ENCODE data around the gene ARHGEF5. TPM values are rescaled to one million over a fixed set of nuclear protein-coding genes. Genes with fewer than 3 reads are reported as not detected.

ARHGEF5 gene
- total and polyA plus RNA-seq, 2 of the 4 experiments (the other 2 are of a cell fraction), result under 0.01 to 0.19 TPM

DNA sequence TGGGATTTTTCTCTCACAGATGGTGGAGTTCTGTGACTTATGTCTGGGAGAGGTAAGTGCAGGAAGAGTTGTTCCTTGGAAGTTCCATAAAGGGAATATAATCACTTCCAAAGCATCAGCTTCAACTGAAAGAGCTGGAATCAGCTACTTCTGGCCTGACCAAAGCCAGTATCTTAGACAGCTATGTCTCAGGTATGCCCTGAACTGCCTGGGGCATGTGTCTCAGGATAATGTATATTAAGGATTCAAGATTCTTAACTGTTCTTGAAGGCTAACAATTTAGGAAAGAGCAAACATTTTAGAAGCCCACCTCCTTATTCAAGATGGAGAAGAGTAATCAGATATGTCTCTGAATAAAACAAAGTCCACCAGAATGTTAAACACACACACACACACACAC, 60.7 kb downstream of the ARHGEF5 start:
- no peak overlapping the region for H3K27ac ChIP-seq (ENCODE audit: insufficient read depth, low read length)
- in situ Hi-C loops (cut with MboI; ENCODE audit: low sequenced_read_pairs), result no loop called here
- no peaks in the 10 kb centered on the region for H3K36me3 ChIP-seq (ENCODE audit: control insufficient read depth, insufficient read depth, low read length)
- dilution Hi-C loops (cut with HindIII; ENCODE audit: low sequenced_read_pairs, unreplicated experiment), result no loop called here
- TF ChIP-seq MXI1 (IDR thresholded peaks at IDR 0.05; ENCODE audit: borderline replicate concordance, low read depth, low read length) (no peak), CEBPB (IDR thresholded peaks at IDR 0.05; ENCODE audit: low read depth, low read length) (no peak), FOS (IDR thresholded peaks at IDR 0.05; ENCODE audit: low read depth, low read length) (no peak), RAD21 (IDR thresholded peaks at IDR 0.05; ENCODE audit: low read length) (no peak), NFE2L2 (IDR thresholded peaks at IDR 0.05; ENCODE audit: low read depth, low read length) (no peak), RFX5 (IDR thresholded peaks at IDR 0.05; ENCODE audit: low read depth, low read length) (no peak), RCOR1 (IDR thresholded peaks at IDR 0.05; ENCODE audit: insufficient replicate concordance, low read length) (no peak), CTCF (conservative IDR thresholded peaks at IDR 0.05; ENCODE audit: low read depth, low read length) (no peak), POLR2A (IDR thresholded peaks at IDR 0.05; ENCODE audit: low read depth, low read length) (no peak), USF2 (IDR thresholded peaks at IDR 0.05; ENCODE audit: low read depth, low read length) (no peak), CHD1 (IDR thresholded peaks at IDR 0.05; ENCODE audit: low read depth, low read length) (no peak), SMC3 (IDR thresholded peaks at IDR 0.05; ENCODE audit: low read depth, low read length) (no peak), BHLHE40 (IDR thresholded peaks at IDR 0.05; ENCODE audit: low read depth, low read length) (no peak), MAFK (IDR thresholded peaks at IDR 0.05; ENCODE audit: low read depth, low read length) (no peak), MAZ (IDR thresholded peaks at IDR 0.05; ENCODE audit: borderline replicate concordance, low read depth, low read length) (no peak)
- TF ChIP-seq, protein P1, sequence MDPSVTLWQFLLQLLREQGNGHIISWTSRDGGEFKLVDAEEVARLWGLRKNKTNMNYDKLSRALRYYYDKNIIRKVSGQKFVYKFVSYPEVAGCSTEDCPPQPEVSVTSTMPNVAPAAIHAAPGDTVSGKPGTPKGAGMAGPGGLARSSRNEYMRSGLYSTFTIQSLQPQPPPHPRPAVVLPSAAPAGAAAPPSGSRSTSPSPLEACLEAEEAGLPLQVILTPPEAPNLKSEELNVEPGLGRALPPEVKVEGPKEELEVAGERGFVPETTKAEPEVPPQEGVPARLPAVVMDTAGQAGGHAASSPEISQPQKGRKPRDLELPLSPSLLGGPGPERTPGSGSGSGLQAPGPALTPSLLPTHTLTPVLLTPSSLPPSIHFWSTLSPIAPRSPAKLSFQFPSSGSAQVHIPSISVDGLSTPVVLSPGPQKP (IDR thresholded peaks at IDR 0.05; ENCODE audit: borderline replicate concordance, low read depth, low read length), result no peak
- H3K4me2 ChIP-seq (ENCODE audit: low read depth, low read length), result no peak overlapping the region
- H2BK120ac ChIP-seq (ENCODE audit: low read depth, low read length), result no peak overlapping the region
- H3K9me1 ChIP-seq (ENCODE audit: insufficient read depth, low read length), result no peaks in the 10 kb centered on the region
- H3K56ac ChIP-seq (ENCODE audit: extremely low read depth, insufficient read depth, low read length), result no peak overlapping the region
- H3K4me1 ChIP-seq (ENCODE audit: control insufficient read depth, insufficient read depth, low read length), result no peaks in the 10 kb centered on the region
- BruUV-seq (replicated peaks), result no TSS peak
- H3K14ac ChIP-seq (replicated peaks; ENCODE audit: low read depth, low read length), result no peak overlapping the region
- no peak overlapping the region for H4K8ac ChIP-seq (ENCODE audit: low read depth in 2 of 2, low read length in 2 of 2)
- H2BK5ac ChIP-seq (ENCODE audit: low read depth, low read length, poor library complexity, severe bottlenecking), result no peak overlapping the region
- no peaks in the 10 kb centered on the region for H3K79me1 ChIP-seq (ENCODE audit: low read depth in 1 of 2, low read length in 2 of 2)
- H3K9me3 ChIP-seq (ENCODE audit: control insufficient read depth, insufficient read depth, low read length), result no peaks in the 10 kb centered on the region
- H3K4ac ChIP-seq (ENCODE audit: low read depth, low read length), result no peak overlapping the region
- H4K91ac ChIP-seq (ENCODE audit: insufficient read depth, low read depth, low read length), result no peak overlapping the region
- no peak overlapping the region for H4K5ac ChIP-seq (ENCODE audit: low read depth, low read length)
- no peaks in the 10 kb centered on the region for H3K27me3 ChIP-seq (ENCODE audit: control insufficient read depth, insufficient read depth, low read length)
- no peak overlapping the region for H2BK20ac ChIP-seq (ENCODE audit: low read depth, low read length)
- ChIA-PET POLR2A (ENCODE audit: unreplicated experiment) (no interaction called here), CTCF (no interaction called here)
- H2AK5ac ChIP-seq (ENCODE audit: low read depth, low read length), result no peak overlapping the region
- no peaks in the 10 kb centered on the region for H4K20me1 ChIP-seq (ENCODE audit: insufficient read depth, low read length)
- intact Hi-C loops (cut with micrococcal nuclease), result no loop called here
- DNase-seq (no peak), ATAC-seq (ENCODE audit: low read depth) (no peak)
- H2AK9ac ChIP-seq (replicated peaks; ENCODE audit: low read depth, low read length, poor library complexity), result no peak overlapping the region
- no peak overlapping the region for H2AFZ ChIP-seq (replicated peaks; ENCODE audit: low read length, poor library complexity)
- no peak overlapping the region for H2BK15ac ChIP-seq (ENCODE audit: low read depth, low read length)
- no peak overlapping the region for H3K4me3 ChIP-seq (ENCODE audit: insufficient read depth, low read depth, low read length)
- no peak overlapping the region for H3K9ac ChIP-seq (ENCODE audit: low read depth, low read length)
- no peak overlapping the region for H3K18ac ChIP-seq (ENCODE audit: low read depth, low read length)
- H3K23ac ChIP-seq (ENCODE audit: low read depth, low read length), result no peak overlapping the region

Data from IMR-90 (cell line).